Vagina (tissue), 2 donors: ENCODE data around the gene SUN1.

Experiments
- POLR2A ChIP-seq, 2 donors: fragments of 450-650 bp; IDR thresholded peaks; one replicate each; pipeline ENCODE4 v1.6.1; 2017; ENCODE audit warnings: antibody characterized with exemption in 2 of 2, mild to moderate bottlenecking in 2 of 2, moderate library complexity in 2 of 2
- TF ChIP-seq, protein P1 (sequence below), 3 experiments: fragments of 450-650 bp in 2 of 3; fragments of 200-600 bp in 1 of 3; sonication (generic) in 1 of 3; IDR thresholded peaks; one replicate each; pipeline ENCODE4 v1.5.1; 2017 to 2019; ENCODE audit warnings: antibody characterized with exemption in 3 of 3, mild to moderate bottlenecking in 2 of 3, moderate library complexity in 2 of 3

DNA sequence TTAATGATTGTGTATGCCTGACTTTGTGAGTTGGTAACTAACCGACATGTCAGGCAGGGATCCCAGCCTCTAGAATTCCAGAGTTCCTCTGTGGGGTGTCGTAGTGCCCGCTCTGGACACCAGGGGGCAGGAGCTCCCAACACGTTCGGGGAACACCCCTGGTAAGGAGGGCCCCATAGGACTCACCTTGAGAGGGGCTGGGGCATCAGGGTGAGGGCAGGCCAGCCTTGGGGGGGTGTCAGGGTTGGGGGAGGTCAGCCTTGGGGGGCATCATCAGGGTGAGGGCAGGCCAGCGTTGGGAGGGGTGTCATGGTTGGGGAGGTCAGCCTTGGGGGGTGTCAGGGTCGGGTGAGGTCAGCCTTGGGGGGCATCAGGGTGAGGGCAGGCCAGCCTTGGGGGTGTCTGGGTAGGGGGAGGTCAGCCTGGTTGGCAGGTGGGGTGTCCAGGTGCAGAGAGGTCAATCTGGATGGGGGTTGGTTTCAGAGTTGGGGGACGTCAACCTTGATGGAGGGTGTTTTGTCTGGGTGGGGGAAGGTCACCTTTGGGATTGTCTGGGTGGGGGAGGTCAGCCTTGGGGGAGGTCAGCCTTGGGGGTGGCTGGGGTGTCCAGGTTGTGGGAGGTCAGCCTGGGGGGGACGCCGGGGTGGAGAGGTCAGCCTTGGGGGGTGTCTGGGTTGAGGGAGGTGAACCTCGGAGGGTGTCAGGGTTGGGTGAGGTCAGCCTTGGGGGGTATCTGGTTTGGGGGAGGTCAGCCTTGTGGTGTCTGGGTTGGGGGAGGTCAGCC is 45.6 kb upstream of the SUN1 start:
- TF ChIP-seq, protein P1, sequence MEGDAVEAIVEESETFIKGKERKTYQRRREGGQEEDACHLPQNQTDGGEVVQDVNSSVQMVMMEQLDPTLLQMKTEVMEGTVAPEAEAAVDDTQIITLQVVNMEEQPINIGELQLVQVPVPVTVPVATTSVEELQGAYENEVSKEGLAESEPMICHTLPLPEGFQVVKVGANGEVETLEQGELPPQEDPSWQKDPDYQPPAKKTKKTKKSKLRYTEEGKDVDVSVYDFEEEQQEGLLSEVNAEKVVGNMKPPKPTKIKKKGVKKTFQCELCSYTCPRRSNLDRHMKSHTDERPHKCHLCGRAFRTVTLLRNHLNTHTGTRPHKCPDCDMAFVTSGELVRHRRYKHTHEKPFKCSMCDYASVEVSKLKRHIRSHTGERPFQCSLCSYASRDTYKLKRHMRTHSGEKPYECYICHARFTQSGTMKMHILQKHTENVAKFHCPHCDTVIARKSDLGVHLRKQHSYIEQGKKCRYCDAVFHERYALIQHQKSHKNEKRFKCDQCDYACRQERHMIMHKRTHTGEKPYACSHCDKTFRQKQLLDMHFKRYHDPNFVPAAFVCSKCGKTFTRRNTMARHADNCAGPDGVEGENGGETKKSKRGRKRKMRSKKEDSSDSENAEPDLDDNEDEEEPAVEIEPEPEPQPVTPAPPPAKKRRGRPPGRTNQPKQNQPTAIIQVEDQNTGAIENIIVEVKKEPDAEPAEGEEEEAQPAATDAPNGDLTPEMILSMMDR (IDR thresholded peaks at IDR 0.05) = peak; percentile 85 to 89 (median 86)
- TF ChIP-seq POLR2A (IDR thresholded peaks at IDR 0.05) = no peak
